GM12891 (cell line): Measurements from ENCODE around the gene TMEM38A.

Source experiments
- PAX5 ChIP-seq: IDR thresholded peaks from 2 replicates; pipeline ENCODE4 v1.6.1; 2011; ENCODE audit warnings: low read length, moderate library complexity, mild to moderate bottlenecking; ENCODE audit not compliant: insufficient read depth, severe bottlenecking
- POLR2A ChIP-seq: IDR thresholded peaks from 2 replicates; pipeline ENCODE4 v1.6.1; 2011; ENCODE audit warnings: low read depth, low read length, control low read depth
- POLR2AphosphoS5 ChIP-seq: IDR thresholded peaks from 2 replicates; pipeline ENCODE4 v1.6.1; 2011; ENCODE audit warnings: low read depth, low read length, control low read depth
- POU2F2 ChIP-seq: IDR thresholded peaks from 2 replicates; pipeline ENCODE4 v1.6.1; 2011; ENCODE audit warnings: low read depth, mild to moderate bottlenecking, control low read depth, low read length, moderate library complexity
- SPI1 ChIP-seq: IDR thresholded peaks from 2 replicates; pipeline ENCODE4 v1.6.1; 2011; ENCODE audit warnings: low read depth, low read length, control low read depth
- TAF1 ChIP-seq: IDR thresholded peaks from 2 replicates; pipeline ENCODE4 v1.6.1; 2011; ENCODE audit warnings: low read depth, low read length, control low read depth

DNA sequence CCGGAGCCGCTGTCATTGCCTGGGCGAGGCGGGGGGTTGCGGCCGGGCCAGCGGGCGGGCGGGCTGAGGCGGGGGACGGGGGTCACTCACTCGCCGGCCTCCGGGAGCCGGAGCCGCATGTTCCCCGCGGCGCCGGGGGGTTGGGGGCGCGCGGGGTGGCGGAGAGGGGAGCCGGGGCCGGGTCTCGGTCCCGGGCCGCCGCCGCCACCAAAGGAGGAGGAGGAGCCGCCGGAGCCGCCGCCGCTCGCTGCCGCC lies 33.1 kb upstream of the TMEM38A start:
- TF ChIP-seq POLR2A (no peak), TAF1 (no peak), POLR2AphosphoS5 (no peak), SPI1 (no peak), PAX5 (no peak), POU2F2 (no peak)
